Measurements from ENCODE around the gene HCN2. TPM values are rescaled to one million over a fixed set of nuclear protein-coding genes. Genes with fewer than 3 reads are reported as not detected.

HCN2 gene
- total RNA-seq, 2 experiments from 2014 or later = 0.48 to 0.53 TPM

DNA sequence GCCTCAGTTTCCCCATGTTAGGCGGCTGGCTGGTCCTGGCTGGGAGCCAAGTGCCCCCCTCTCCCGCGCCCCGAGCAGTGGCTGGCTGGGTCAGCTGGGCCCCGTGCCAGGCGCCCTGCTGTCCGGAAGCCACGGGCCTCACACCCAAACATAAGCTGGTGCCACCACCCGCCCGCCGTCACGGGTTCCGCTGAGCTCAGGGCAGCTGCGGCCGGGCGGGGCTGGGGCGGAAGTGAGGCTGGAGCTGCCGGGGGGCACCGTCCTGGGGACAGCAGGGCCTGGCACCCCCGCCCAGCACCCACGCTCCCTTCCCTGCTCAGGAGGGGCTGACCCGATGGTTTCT lies 19.3 kb downstream of the HCN2 start:
- peaks cover 23% of the 10 kb centered on the region for H3K4me1 Mint-ChIP-seq
- POLR2A ChIA-PET = no interaction called here
- CTCF ChIA-PET = no interaction called here
- no peak for ATAC-seq
- H3K4me3 Mint-ChIP-seq = no peak overlapping the region
- H3K27ac Mint-ChIP-seq = no peak overlapping the region
- no peaks in the 10 kb centered on the region for H3K9me3 Mint-ChIP-seq (ENCODE audit: low read depth)
- intact Hi-C loops (cut with DNase I, micrococcal nuclease) = no loop called here
- peaks cover 4% of the 10 kb centered on the region for H3K36me3 Mint-ChIP-seq (ENCODE audit: low read depth)
- DNase-seq = no peak
- H3K27me3 Mint-ChIP-seq = no peaks in the 10 kb centered on the region

GRCh38 chr19:610071-610800 lies 20.6 kb downstream of the HCN2 start:
- Mint-ChIP-seq H3K27me3 (no peaks in the 10 kb centered on the region), H3K9me3 (ENCODE audit: low read depth) (no peaks in the 10 kb centered on the region), H3K36me3 (ENCODE audit: low read depth) (peaks cover 12% of the 10 kb centered on the region), H3K27ac (peak overlapping the region; percentile 97), H3K4me1 (peaks cover 23% of the 10 kb centered on the region), H3K4me3 (peak overlapping the region; percentile 72)
- DNase-seq (peak; percentile 57), ATAC-seq (peak; percentile 24)
- POLR2A ChIA-PET = interaction anchor here (0.6 kb wide), 1 partner anchor 67 kb away, joined by 3 read pairs; no protein-coding TSS in a partner anchor
- CTCF ChIA-PET = no interaction called here
- intact Hi-C loops (cut with DNase I, micrococcal nuclease) = loop anchor here in 1 of 2 experiments (5.0 kb wide), 1 partner anchor 187 kb away; the partner anchor contains the start of gene PTBP1

DNA sequence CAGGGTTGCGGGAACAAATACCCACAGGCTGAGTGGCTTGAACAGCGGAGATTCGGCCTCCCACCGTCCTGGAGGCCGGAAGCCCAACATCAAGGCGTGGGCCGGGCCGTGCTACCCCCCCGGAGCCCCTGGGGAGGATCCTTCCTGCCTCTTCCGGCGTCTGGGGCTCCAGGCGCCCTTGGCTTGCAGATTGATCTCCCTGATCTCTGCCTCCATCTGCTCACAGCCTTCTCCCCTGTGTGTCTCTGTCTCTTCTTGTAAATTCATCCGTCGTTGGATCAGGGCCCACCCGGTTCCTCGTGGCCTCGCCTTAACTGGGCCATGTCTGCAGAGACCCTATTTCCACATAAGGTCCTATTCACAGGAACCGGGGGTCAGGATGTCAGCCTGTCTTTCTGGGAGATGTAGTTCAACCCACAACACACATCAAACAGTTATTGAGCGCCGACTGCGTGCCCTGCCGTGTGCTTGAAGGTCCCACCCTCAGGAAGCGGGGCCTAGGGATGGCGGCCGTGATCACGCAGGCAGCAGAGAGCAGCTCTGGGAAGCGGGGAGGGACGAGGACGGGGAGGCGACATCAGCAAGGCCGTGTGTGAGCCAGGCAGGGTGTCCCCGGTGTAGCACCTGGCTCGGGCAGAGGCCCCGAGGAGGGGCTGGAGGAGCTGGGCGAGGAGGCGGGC lies 21.3 kb downstream of the HCN2 start:
- intact Hi-C loops (cut with DNase I, micrococcal nuclease) = loop anchor here in 1 of 2 experiments (1.0 to 5.0 kb wide), 5 partner anchors 22 to 186 kb away; partner anchors contain the start of genes BSG, POLRMT and PTBP1
- ATAC-seq = peak; percentile 45
- Mint-ChIP-seq H3K9me3 (ENCODE audit: low read depth) (no peaks in the 10 kb centered on the region), H3K27me3 (peaks cover 2% of the 10 kb centered on the region), H3K27ac (peak overlapping the region; percentile 97), H3K4me3 (peak overlapping the region; percentile 72), H3K4me1 (peaks cover 25% of the 10 kb centered on the region), H3K36me3 (ENCODE audit: low read depth) (peaks cover 15% of the 10 kb centered on the region)
- CTCF ChIA-PET = no interaction called here
- peak; percentile 75 for DNase-seq
- POLR2A ChIA-PET = interaction anchor here (0.6 to 1.3 kb wide), 2 partner anchors 50 to 67 kb away, joined by 3 to 8 read pairs; no protein-coding TSS in a partner anchor

- intact Hi-C loops (cut with DNase I, micrococcal nuclease) = loop anchor here in 1 of 2 experiments (1.0 to 5.0 kb wide), 5 partner anchors 22 to 186 kb away; partner anchors contain the start of genes BSG, POLRMT and PTBP1
- H3K27me3 Mint-ChIP-seq = peaks cover 2% of the 10 kb centered on the region
- POLR2A ChIA-PET = interaction anchor here (0.6 to 1.3 kb wide), 2 partner anchors 39 to 49 kb away, joined by 4 to 8 read pairs; partner anchors contain the start of gene BSG
Measured at GRCh38 chr19:611481-611868, 21.8 kb downstream of the HCN2 start.

GRCh38 chr19:612941-613340 lies 23.3 kb downstream of the HCN2 start:
- no peak for DNase-seq
- peaks cover 15% of the 10 kb centered on the region for H3K36me3 Mint-ChIP-seq (ENCODE audit: low read depth)
- peaks cover 25% of the 10 kb centered on the region for H3K4me1 Mint-ChIP-seq
- intact Hi-C loops (cut with DNase I, micrococcal nuclease) = loop anchor here in 1 of 2 experiments (1.0 to 5.0 kb wide), 2 partner anchors 14 to 184 kb away; partner anchors contain the start of gene PTBP1
- ChIA-PET POLR2A (no interaction called here), CTCF (no interaction called here)
- H3K27me3 Mint-ChIP-seq = peaks cover 2% of the 10 kb centered on the region
- H3K27ac Mint-ChIP-seq = no peak overlapping the region
- no peak overlapping the region for H3K4me3 Mint-ChIP-seq
- no peaks in the 10 kb centered on the region for H3K9me3 Mint-ChIP-seq (ENCODE audit: low read depth)
- no peak for ATAC-seq

More at GRCh38 chr19:611481-611868, 21.8 kb downstream of the HCN2 start:
- no peaks in the 10 kb centered on the region for H3K9me3 Mint-ChIP-seq (ENCODE audit: low read depth)
- DNase-seq (peak; percentile 86), ATAC-seq (peak; percentile 85)
- CTCF ChIA-PET = interaction anchor here (1.2 kb wide), 1 partner anchor 79 kb away, joined by 4 read pairs; no protein-coding TSS in a partner anchor
- H3K27ac Mint-ChIP-seq = peak overlapping the region; percentile 97
- H3K4me1 Mint-ChIP-seq = peaks cover 25% of the 10 kb centered on the region
- H3K36me3 Mint-ChIP-seq (ENCODE audit: low read depth) = peaks cover 15% of the 10 kb centered on the region
- H3K4me3 Mint-ChIP-seq = peak overlapping the region; percentile 72

GRCh38 chr19:613732-614567 lies 24.3 kb downstream of the HCN2 start:
- Mint-ChIP-seq H3K4me1 (peaks cover 25% of the 10 kb centered on the region), H3K4me3 (no peak overlapping the region), H3K9me3 (ENCODE audit: low read depth) (no peaks in the 10 kb centered on the region), H3K27me3 (peaks cover 2% of the 10 kb centered on the region), H3K36me3 (ENCODE audit: low read depth) (peaks cover 24% of the 10 kb centered on the region), H3K27ac (no peak overlapping the region)
- ChIA-PET POLR2A (no interaction called here), CTCF (no interaction called here)
- intact Hi-C loops (cut with DNase I, micrococcal nuclease) = loop anchor here in 1 of 2 experiments (1.0 to 5.0 kb wide), 2 partner anchors 13 to 183 kb away; partner anchors contain the start of gene PTBP1
- DNase-seq (no peak), ATAC-seq (no peak)

DNA sequence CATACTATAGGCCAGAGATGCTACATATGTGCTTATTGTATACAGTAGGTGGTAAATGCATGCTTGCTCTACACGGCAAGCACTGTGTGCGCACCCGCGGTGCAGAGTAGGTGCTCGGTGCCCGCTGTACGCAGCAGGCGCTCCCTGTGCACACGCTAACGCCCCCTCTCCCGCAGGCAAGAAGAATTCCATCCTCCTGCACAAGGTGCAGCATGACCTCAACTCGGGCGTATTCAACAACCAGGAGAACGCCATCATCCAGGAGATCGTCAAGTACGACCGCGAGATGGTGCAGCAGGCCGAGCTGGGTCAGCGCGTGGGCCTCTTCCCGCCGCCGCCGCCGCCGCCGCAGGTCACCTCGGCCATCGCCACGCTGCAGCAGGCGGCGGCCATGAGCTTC lies 25.9 kb downstream of the HCN2 start:
- intact Hi-C loops (cut with DNase I, micrococcal nuclease) = no loop called here
- DNase-seq (no peak), ATAC-seq (no peak)
- Mint-ChIP-seq H3K27me3 (peaks cover 2% of the 10 kb centered on the region), H3K4me3 (no peak overlapping the region), H3K4me1 (peaks cover 22% of the 10 kb centered on the region), H3K27ac (no peak overlapping the region), H3K9me3 (ENCODE audit: low read depth) (no peaks in the 10 kb centered on the region), H3K36me3 (ENCODE audit: low read depth) (peaks cover 27% of the 10 kb centered on the region)
- CTCF ChIA-PET = no interaction called here
- POLR2A ChIA-PET = no interaction called here

DNA sequence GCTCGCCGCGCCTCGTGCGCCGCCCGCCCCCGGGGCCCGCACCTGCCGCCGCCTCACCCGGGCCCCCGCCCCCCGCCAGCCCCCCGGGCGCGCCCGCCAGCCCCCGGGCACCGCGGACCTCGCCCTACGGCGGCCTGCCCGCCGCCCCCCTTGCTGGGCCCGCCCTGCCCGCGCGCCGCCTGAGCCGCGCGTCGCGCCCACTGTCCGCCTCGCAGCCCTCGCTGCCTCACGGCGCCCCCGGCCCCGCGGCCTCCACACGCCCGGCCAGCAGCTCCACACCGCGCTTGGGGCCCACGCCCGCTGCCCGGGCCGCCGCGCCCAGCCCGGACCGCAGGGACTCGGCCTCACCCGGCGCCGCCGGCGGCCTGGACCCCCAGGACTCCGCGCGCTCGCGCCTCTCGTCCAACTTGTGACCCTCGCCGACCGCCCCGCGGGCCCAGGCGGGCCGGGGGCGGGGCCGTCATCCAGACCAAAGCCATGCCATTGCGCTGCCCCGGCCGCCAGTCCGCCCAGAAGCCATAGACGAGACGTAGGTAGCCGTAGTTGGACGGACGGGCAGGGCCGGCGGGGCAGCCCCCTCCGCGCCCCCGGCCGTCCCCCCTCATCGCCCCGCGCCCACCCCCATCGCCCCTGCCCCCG lies 26.5 kb downstream of the HCN2 start:
- intact Hi-C loops (cut with DNase I, micrococcal nuclease) = no loop called here
- POLR2A ChIA-PET = no interaction called here
- CTCF ChIA-PET = no interaction called here
- peaks cover 27% of the 10 kb centered on the region for H3K36me3 Mint-ChIP-seq (ENCODE audit: low read depth)
- H3K27ac Mint-ChIP-seq = no peak overlapping the region
- no peaks in the 10 kb centered on the region for H3K9me3 Mint-ChIP-seq (ENCODE audit: low read depth)
- peaks cover 18% of the 10 kb centered on the region for H3K4me1 Mint-ChIP-seq
- no peak for ATAC-seq
- no peak overlapping the region for H3K4me3 Mint-ChIP-seq
- no peak for DNase-seq
- peaks cover 2% of the 10 kb centered on the region for H3K27me3 Mint-ChIP-seq

GRCh38 chr19:616747-617526 lies 27.3 kb downstream of the HCN2 start:
- intact Hi-C loops (cut with DNase I, micrococcal nuclease) = no loop called here
- no peak for ATAC-seq
- DNase-seq = no peak
- Mint-ChIP-seq H3K9me3 (ENCODE audit: low read depth) (no peaks in the 10 kb centered on the region), H3K4me3 (no peak overlapping the region), H3K36me3 (ENCODE audit: low read depth) (peaks cover 30% of the 10 kb centered on the region), H3K4me1 (peaks cover 11% of the 10 kb centered on the region), H3K27me3 (peaks cover 2% of the 10 kb centered on the region), H3K27ac (no peak overlapping the region)
- ChIA-PET CTCF (no interaction called here), POLR2A (no interaction called here)

GRCh38 chr19:617551-618246 lies 28.0 kb downstream of the HCN2 start:
- H3K36me3 Mint-ChIP-seq (ENCODE audit: low read depth) = peaks cover 28% of the 10 kb centered on the region
- POLR2A ChIA-PET = no interaction called here
- no peaks in the 10 kb centered on the region for H3K9me3 Mint-ChIP-seq (ENCODE audit: low read depth)
- H3K4me1 Mint-ChIP-seq = peaks cover 6% of the 10 kb centered on the region
- DNase-seq = no peak
- ATAC-seq = no peak
- H3K4me3 Mint-ChIP-seq = no peak overlapping the region
- peaks cover 2% of the 10 kb centered on the region for H3K27me3 Mint-ChIP-seq
- intact Hi-C loops (cut with DNase I, micrococcal nuclease) = no loop called here
- CTCF ChIA-PET = no interaction called here
- no peak overlapping the region for H3K27ac Mint-ChIP-seq

Measured in activated CD4-positive, alpha-beta T cell treated with anti-CD3 and anti-CD28 coated beads for 36 hours (primary cell).